HUES64 (cell line): ENCODE measurements around the gene PTPRN2.
A peak's percentile ranks its signal among the peaks of the same experiment; 100 is the strongest.
"Not testable (repeated sequence)": the region's sequence is repeated elsewhere in the genome, so short reads cannot be mapped to it uniquely, and the experiment has no call there.

Experiments
- H3K27ac ChIP-seq: 2 replicates; pipeline ENCODE4 v1.7.0; 2013; ENCODE audit warnings: low read depth, low read length, inconsistent platforms
- H3K27me3 ChIP-seq: 2 replicates; pipeline ENCODE4 v1.6.1; 2013; ENCODE audit warnings: mild to moderate bottlenecking, low read length; ENCODE audit not compliant: insufficient read depth
- H3K36me3 ChIP-seq: 2 replicates; pipeline ENCODE4 v1.6.1; 2013; ENCODE audit warnings: mild to moderate bottlenecking, low read length; ENCODE audit not compliant: insufficient read depth
- H3K4me1 ChIP-seq: 2 replicates; pipeline ENCODE4 v1.6.1; 2013; ENCODE audit warnings: mild to moderate bottlenecking, low read length, moderate library complexity; ENCODE audit not compliant: insufficient read depth
- H3K4me3 ChIP-seq: 2 replicates; pipeline ENCODE4 v1.5.1; 2013; ENCODE audit warnings: mild to moderate bottlenecking, low read length, moderate library complexity
- H3K9ac ChIP-seq: 2 replicates; pipeline ENCODE4 v1.6.1; 2013; ENCODE audit warnings: mild to moderate bottlenecking, low read depth, low read length
- H3K9me3 ChIP-seq: 2 replicates; pipeline ENCODE4 v1.6.1; 2013; ENCODE audit warnings: low read depth, low read length; ENCODE audit not compliant: insufficient read depth
- WGBS: fragments of 150-250, 120-280 bp; methylation state at CpG from one replicate; pipeline ENCODE4 v1.1.7; 2013; ENCODE audit warnings: missing lambda C conversion rate; 5-methylcytosine and 5-hydroxymethylcytosine counted together

The PTPRN2 gene

DNA sequence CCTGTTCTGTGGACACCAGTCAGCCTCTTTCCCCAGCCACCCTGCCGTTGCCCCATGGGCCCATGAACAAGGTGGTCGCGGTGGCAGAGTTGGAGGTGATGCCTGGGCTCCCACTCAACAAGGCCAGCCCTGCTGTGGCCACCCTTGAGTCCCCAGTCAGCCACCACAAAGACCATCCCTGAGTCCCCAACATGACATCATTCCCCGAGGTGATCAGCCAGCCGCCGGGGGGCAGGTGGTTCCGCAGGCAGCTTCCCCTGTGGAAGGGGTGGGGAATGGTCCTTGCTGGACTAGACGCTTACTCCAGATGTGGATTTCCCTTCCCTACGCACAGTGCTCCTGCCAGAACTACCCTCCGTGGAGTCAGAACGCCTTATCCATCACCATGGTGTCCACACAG lies 271.7 kb downstream of the PTPRN2 start:
- Histone ChIP-seq H3K4me3 (no peak overlapping the region), H3K9ac (no peak overlapping the region), H3K27ac (no peak overlapping the region), H3K36me3 (no peaks in the 10 kb centered on the region), H3K4me1 (no peaks in the 10 kb centered on the region), H3K27me3 (no peaks in the 10 kb centered on the region), H3K9me3 (peaks cover 85% of the 10 kb centered on the region)
- WGBS: 92% methylated on average over 11 of the region's 11 CpGs

DNA sequence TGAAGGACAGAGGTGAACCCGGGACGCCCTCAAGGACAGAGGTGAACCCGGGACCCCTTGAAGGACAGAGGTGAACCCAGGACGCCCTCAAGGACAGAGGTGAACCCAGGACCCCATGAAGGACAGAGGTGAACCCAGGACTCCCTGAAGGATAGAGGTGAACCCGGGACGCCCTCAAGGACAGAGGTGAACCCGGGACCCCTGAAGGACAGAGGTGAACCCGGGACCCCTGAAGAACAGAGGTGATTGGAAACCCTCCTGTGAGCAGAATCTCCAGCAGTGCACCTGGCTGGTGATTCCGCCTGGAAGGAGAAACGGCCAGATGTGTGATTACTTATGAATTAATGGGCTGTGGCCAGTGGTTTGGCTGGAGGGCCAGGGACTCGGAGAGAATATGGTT lies 272.3 kb downstream of the PTPRN2 start:
- Histone ChIP-seq H3K36me3 (no peaks in the 10 kb centered on the region), H3K27me3 (no peaks in the 10 kb centered on the region), H3K4me1 (no peaks in the 10 kb centered on the region), H3K9ac (no peak overlapping the region), H3K27ac (no peak overlapping the region), H3K9me3 (peaks cover 84% of the 10 kb centered on the region), H3K4me3 (no peak overlapping the region)
- WGBS: 87% methylated on average over 11 of the region's 11 CpGs

GRCh38 chr7:158314394-158314793 lies 273.2 kb downstream of the PTPRN2 start:
- H3K9me3 ChIP-seq: peaks cover 91% of the 10 kb centered on the region

DNA sequence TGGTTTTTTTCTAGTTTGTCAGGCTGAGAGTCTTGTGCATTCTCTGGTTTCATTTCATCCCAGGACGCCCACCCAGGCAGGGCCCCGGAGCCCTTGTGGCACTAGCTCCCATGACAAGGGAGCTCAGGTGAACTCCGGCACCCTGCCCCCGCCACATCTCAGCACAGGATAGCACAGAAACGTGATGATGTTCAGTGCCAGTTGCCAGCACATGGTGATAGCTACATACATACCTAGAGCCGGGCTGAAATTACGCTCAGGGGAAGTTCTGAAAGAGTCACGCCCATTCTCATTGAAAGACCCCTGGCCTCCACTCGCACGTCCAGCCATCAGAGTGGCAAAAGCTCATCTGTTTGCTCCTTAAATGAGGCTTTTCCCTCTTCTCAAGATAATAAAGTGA lies 273.7 kb downstream of the PTPRN2 start:
- no peaks in the 10 kb centered on the region for H3K27me3 ChIP-seq
- H3K27ac ChIP-seq: no peak overlapping the region
- no peak overlapping the region for H3K9ac ChIP-seq
- peaks cover 91% of the 10 kb centered on the region for H3K9me3 ChIP-seq
- 85% methylated on average over 10 of the region's 10 CpGs for WGBS
- H3K4me1 ChIP-seq: no peaks in the 10 kb centered on the region
- no peaks in the 10 kb centered on the region for H3K36me3 ChIP-seq
- no peak overlapping the region for H3K4me3 ChIP-seq

More at GRCh38 chr7:158314394-158314793, 273.2 kb downstream of the PTPRN2 start:
- H3K4me3 ChIP-seq: no peak overlapping the region
- H3K27me3 ChIP-seq: no peaks in the 10 kb centered on the region
- no peak overlapping the region for H3K9ac ChIP-seq
- no peak overlapping the region for H3K27ac ChIP-seq
- H3K36me3 ChIP-seq: no peaks in the 10 kb centered on the region
- no peaks in the 10 kb centered on the region for H3K4me1 ChIP-seq
- WGBS: 89% methylated on average over 15 of the region's 15 CpGs

DNA sequence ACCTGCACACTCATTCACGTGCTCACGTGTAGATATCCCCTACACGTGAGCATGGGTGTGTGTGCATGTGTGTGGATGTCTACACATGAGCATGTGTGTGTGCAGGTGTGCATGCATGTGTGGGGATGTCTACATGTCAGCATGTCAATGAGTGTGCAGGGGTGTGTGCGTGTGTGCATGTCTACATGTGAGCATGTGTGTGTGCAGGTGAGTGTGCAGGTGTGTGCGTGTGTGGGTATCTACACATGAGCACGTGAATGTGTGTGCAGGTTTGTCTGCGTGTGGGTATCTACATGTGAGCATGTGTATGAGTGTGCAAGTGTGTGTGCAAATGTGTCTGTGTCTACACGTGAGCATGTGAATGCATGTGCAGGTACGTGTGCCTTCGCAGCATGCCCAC lies 274.8 kb downstream of the PTPRN2 start:
- H3K4me3 ChIP-seq: no peak overlapping the region
- H3K9me3 ChIP-seq: peaks cover 92% of the 10 kb centered on the region
- 90% methylated on average over 10 of the region's 10 CpGs for WGBS
- no peaks in the 10 kb centered on the region for H3K27me3 ChIP-seq
- no peaks in the 10 kb centered on the region for H3K36me3 ChIP-seq
- no peak overlapping the region for H3K27ac ChIP-seq
- no peaks in the 10 kb centered on the region for H3K4me1 ChIP-seq
- H3K9ac ChIP-seq: no peak overlapping the region

DNA sequence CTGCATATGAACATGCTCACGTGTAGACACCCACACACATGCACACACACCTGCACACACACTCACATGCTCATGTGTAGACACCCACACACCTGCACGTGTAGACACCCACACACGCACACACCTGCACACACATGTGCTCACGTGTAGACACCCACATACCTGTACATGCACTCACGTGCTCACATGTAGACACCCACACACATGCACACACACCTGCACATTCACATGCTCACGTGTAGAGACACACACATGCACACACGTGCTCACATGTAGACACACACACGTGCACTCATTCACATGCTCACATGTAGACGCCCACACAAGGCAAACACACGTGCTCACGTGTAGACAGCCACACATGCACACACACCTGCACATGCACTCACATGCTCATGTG lies 275.8 kb downstream of the PTPRN2 start:
- Histone ChIP-seq H3K27me3 (no peaks in the 10 kb centered on the region), H3K27ac (no peak overlapping the region), H3K36me3 (no peaks in the 10 kb centered on the region), H3K4me3 (peak overlapping the region; percentile 5; the same call in 1 of the 2 replicates), H3K4me1 (no peaks in the 10 kb centered on the region), H3K9me3 (peaks cover 92% of the 10 kb centered on the region), H3K9ac (no peak overlapping the region)
- 76% methylated on average over 11 of the region's 11 CpGs for WGBS

DNA sequence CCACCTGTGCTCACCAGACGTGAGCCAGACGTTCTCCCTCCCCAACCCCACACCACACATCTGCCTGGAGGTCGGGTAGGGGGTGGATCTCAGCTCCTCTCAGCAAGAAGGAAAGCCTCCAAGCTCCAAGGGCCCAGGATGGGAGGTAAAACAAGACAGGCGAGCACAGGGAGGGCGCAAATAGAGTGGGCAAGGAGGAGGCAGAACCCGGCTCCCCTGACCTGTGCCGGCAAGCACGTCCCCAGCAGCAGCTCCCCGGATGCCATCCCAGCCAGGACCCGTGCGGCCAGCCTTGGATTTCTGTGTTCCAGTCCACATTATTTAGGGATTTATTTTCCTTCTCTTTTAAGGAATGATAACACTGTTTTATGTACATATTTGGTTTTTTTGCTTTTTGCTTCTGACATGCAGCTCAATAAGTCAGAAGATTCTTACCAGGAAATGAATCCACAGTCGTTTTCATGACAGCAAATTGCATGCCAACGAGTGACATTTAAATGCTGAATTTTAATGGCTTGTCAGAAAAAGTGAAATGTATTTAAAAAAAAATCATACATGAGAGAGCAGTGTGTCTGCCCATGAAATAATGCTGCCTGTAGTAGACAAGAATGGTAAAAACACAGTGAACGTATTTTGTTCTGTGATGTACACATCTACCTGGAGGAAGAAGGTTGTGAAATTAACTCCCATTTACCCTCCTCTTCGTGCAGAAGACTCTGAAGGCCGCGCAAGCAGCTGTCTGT lies 276.5 kb downstream of the PTPRN2 start:
- Histone ChIP-seq H3K36me3 (no peaks in the 10 kb centered on the region), H3K4me1 (no peaks in the 10 kb centered on the region), H3K4me3 (peak overlapping the region; percentile 5; the same call in 1 of the 2 replicates), H3K9ac (no peak overlapping the region), H3K27me3 (no peaks in the 10 kb centered on the region), H3K27ac (no peak overlapping the region), H3K9me3 (peaks cover 93% of the 10 kb centered on the region)
- WGBS: 83% methylated on average over 17 of the region's 17 CpGs

DNA sequence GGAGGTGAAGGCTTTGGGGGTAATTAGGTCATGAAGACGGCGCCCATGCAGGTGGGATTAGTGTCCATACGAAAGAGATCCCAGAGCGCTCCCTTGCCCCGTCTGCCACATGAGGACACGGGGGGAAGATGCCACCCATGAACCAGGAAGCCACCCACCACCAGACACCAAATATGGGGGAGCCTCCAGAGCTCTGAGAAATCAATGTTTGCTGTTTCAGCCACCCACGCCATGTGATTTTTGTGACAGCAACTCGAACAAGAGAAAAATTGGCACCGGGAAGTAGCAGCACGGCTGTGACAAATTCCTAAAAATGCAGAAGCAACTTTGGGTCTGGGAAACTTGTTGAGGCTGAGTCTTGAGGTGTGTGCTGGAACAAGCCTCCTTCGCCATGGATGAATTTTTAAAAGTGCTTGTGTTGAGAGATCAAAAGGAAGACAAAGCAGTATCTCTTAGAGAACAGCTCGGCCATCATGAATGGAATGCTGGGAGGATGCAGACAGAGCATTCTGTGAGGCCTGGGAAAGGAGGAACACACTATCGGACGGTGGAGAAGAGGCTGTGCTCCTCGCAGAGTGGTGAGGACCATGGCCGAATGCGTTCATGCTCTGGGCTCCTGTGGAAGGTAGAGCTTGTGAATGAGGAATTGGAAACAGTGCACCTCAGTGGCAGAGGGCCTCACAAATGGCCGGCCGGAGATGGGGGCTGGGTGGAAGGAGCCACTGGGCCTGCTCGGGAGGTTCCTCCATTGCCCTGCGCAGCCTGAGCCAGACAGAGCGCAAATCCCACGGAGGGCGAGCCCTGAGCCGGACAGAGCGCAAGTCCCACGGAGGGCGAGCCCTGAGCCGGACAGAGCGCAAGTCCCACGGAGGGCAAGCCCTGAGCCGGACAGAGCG lies 277.5 kb downstream of the PTPRN2 start:
- no peak overlapping the region for H3K4me3 ChIP-seq
- peaks cover 94% of the 10 kb centered on the region for H3K9me3 ChIP-seq
- no peaks in the 10 kb centered on the region for H3K36me3 ChIP-seq
- H3K27me3 ChIP-seq: no peaks in the 10 kb centered on the region
- no peak overlapping the region for H3K27ac ChIP-seq
- 88% methylated on average over 28 of the region's 33 CpGs for WGBS
- H3K4me1 ChIP-seq: no peaks in the 10 kb centered on the region
- no peak overlapping the region for H3K9ac ChIP-seq

DNA sequence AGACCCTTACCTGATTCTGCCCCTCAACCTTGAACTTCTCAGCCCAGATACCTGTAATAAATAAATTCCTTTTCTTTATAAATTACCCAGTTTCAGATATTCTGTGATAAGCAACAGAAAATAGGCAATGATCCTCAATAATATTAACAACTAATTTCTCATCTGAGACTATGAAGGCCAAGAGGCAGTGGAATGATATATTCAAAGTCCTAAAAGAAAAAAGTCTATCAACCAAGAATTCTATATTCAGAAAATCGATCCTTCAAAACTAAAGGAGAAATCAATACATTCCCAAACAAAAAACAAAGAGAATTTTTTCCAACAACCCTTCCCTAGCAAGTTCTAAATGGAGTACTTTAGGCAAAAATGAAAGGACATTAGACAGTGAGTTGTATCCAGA lies 279.6 kb downstream of the PTPRN2 start:
- H3K4me1 ChIP-seq: no peaks in the 10 kb centered on the region
- H3K36me3 ChIP-seq: no peaks in the 10 kb centered on the region
- H3K9me3 ChIP-seq: peaks cover 98% of the 10 kb centered on the region
- no peak overlapping the region for H3K27ac ChIP-seq
- no peaks in the 10 kb centered on the region for H3K27me3 ChIP-seq
- no peak overlapping the region for H3K9ac ChIP-seq
- WGBS: 67% methylated on average over 1 of the region's 1 CpG
- no peak overlapping the region for H3K4me3 ChIP-seq

DNA sequence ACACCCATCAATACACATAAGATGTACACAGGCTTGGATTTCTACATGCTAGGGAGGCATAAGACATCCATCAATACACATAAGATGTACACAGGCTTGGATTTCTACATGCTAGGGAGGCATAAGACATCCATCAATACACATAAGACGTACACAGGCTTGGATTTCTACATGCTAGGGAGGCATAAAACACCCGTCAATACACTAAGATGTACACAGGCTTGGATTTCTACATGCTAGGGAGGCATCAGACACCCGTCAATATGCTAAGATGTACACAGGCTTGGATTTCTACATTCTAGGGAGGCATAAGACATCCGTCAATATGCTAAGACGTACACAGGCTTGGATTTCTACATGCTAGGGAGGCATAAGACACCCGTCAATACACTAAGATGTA lies 283.6 kb downstream of the PTPRN2 start:
- not testable (repeated sequence) for H3K9ac ChIP-seq
- 85% methylated on average over 6 of the region's 6 CpGs for WGBS

DNA sequence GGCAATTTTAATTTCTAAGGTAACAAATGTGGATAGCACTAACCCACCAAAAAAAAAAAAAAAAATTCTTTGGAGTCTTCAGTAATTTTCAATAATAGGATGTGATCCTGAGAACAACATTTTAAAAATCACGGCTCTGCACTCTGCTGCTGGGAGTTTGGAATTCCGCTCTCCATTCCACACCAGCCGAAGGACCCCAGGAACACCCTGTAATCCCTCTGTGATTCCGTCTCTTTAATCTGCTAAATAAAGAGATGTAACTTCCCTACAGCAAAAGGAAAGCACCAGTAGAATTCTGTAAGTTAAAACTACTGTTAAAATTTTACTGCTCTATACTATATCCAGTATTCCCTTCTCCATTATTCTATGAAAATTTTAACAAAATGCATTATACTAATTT lies 284.5 kb downstream of the PTPRN2 start:
- WGBS: 90% methylated on average over 4 of the region's 4 CpGs
- Histone ChIP-seq H3K36me3 (no peaks in the 10 kb centered on the region), H3K27ac (no peak overlapping the region), H3K27me3 (no peaks in the 10 kb centered on the region), H3K4me3 (no peak overlapping the region), H3K9ac (no peak overlapping the region), H3K9me3 (peaks cover 96% of the 10 kb centered on the region), H3K4me1 (no peaks in the 10 kb centered on the region)

More for the DNA sequence above, 283.6 kb downstream of the PTPRN2 start:
- not testable (repeated sequence) for H3K36me3 ChIP-seq, H3K27me3 ChIP-seq, H3K27ac ChIP-seq, H3K4me3 ChIP-seq, H3K4me1 ChIP-seq
- H3K9me3 ChIP-seq: peaks cover 96% of the 10 kb centered on the region
